Coronary artery (tissue), 2 donors: Measurements from ENCODE around the gene NPEPL1.

Source experiments
- DNase-seq: peaks from one replicate; pipeline ENCODE4 v3.0.0-alpha.2; 2017; ENCODE audit warnings: low spot score
- H3K27ac ChIP-seq, 2 donors: fragments of 200-600 bp; sonication (generic); one replicate each; pipeline ENCODE4 v1.5.1; 2016 to 2019
- H3K4me3 ChIP-seq: fragments of 200-600 bp; sonication (generic); 2 replicates; pipeline ENCODE4 v1.5.1; 2016; ENCODE audit warnings: mild to moderate bottlenecking, moderate library complexity
- TF ChIP-seq, protein P1 (sequence below): fragments of 200-600 bp; sonication (generic); IDR thresholded peaks from one replicate; pipeline ENCODE4 v1.5.1; 2019; ENCODE audit warnings: antibody characterized with exemption

Gene NPEPL1

DNA sequence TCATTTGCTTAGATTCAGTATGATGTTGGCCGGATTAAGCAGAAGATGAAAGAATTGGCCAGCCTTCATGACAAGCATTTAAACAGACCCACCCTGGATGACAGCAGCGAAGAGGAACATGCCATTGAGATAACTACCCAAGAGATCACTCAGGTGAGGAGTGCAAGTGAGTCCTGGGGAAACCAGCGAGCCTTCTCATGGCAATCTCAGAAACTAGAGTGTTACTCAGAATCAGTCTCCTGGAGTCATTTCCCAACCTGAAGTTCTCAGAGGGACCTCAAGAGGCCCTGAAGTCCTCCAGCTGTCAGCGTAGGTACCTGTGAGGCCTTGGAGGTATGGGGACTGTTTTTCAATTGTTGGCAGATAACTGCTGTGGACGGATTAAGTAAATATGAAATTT is 24.6 kb upstream of the NPEPL1 start:
- TF ChIP-seq, protein P1, sequence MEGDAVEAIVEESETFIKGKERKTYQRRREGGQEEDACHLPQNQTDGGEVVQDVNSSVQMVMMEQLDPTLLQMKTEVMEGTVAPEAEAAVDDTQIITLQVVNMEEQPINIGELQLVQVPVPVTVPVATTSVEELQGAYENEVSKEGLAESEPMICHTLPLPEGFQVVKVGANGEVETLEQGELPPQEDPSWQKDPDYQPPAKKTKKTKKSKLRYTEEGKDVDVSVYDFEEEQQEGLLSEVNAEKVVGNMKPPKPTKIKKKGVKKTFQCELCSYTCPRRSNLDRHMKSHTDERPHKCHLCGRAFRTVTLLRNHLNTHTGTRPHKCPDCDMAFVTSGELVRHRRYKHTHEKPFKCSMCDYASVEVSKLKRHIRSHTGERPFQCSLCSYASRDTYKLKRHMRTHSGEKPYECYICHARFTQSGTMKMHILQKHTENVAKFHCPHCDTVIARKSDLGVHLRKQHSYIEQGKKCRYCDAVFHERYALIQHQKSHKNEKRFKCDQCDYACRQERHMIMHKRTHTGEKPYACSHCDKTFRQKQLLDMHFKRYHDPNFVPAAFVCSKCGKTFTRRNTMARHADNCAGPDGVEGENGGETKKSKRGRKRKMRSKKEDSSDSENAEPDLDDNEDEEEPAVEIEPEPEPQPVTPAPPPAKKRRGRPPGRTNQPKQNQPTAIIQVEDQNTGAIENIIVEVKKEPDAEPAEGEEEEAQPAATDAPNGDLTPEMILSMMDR = no peak
- Histone ChIP-seq H3K27ac (no peak overlapping the region), H3K4me3 (no peak overlapping the region)
- no peak for DNase-seq

DNA sequence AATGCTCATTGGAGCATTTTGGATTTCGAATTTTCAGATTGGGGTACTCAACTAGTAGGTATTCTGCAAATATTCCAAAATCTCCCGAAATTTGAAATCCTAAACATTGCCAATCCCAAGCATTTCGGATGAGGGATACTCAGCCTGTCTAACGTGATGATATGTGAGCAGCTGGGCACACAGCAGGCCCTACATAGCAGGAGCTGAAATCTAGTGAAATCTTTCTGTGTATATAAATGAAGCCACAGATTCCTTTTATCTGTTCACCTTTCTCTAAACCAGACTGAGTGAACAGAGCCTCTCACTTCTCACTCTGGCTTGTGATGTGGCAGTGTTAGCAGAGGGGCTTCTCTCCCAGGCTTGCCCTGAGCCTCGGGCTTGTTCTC is 23.7 kb upstream of the NPEPL1 start:
- no peak overlapping the region for H3K4me3 ChIP-seq
- TF ChIP-seq, protein P1 = no peak
- H3K27ac ChIP-seq = no peak overlapping the region
- DNase-seq = no peak

DNA sequence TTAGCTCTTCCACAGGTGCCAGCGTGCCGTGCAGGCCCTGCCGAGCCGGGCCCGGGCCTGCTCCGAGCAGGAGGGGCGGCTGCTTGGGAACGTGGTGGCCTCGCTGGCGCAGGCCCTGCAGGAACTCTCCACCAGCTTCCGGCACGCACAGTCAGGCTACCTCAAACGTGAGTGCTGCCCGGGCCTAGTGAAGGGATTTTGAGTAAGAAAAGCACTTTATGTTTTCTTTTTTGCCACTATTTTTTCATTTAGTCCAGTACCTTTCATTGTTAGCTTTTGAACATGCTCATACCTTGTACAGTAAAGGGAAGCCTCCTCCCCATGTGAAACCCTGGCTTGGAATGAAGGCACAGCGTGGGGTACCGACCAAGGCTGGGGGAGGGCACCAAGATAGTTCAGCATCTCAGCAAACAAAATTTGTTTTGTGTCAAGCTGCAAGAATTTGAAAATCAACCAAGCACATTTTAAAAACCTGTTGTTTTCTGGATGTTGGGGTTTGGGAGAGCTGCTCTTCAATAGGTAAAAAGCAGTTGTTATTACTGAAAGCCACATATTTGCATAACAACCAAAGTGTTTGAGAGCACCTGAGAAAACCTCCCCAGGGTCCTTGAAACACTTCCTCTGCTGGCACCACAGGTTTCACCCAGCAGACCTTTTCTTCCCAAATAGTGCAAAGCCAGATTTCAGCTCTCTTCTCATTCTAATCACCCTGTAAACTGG is 23.2 kb upstream of the NPEPL1 start:
- no peak for DNase-seq
- H3K27ac ChIP-seq = no peak overlapping the region
- TF ChIP-seq, protein P1 = no peak
- no peak overlapping the region for H3K4me3 ChIP-seq

DNA sequence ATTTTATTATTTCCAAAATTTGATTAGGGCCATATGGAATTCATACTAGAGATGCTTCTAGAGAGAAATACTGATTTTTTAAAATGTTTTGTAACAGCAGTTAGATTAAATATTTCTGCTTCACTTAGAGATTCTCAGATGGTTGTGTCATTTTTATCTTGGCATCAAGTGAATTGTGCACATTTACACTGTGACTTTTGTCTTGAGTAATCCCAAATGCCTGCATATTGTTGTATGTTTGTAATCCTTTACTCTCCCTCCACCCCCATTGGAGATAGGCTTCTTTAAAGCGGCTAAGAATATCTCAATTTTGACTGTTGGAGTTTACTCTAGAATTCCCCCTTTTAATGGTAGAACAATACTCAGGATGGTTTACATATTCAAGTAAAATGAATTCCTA is 22.5 kb upstream of the NPEPL1 start:
- TF ChIP-seq, protein P1 = no peak
- DNase-seq = no peak
- Histone ChIP-seq H3K4me3 (no peak overlapping the region), H3K27ac (no peak overlapping the region)

DNA sequence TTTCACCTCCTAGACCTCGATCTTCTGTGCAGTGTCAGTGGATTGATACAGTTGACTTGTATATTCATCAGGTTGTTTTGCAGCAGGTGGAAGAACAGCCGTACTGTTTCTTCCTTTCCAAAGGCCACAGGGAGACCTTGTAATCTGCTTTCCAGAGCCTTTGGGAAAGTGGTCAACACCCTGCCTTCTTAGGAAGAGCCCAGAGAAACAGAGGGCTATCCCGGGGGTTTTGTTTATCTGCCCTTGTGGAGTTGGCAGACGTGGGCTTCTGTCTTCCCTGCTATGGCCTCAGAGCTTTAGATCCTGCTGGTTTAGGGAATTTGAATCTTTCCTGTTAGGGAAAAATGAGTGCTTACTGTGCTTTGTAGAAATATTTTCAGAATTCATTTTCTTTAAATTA is 21.9 kb upstream of the NPEPL1 start:
- TF ChIP-seq, protein P1 = no peak
- H3K27ac ChIP-seq = no peak overlapping the region
- no peak overlapping the region for H3K4me3 ChIP-seq
- no peak for DNase-seq

DNA sequence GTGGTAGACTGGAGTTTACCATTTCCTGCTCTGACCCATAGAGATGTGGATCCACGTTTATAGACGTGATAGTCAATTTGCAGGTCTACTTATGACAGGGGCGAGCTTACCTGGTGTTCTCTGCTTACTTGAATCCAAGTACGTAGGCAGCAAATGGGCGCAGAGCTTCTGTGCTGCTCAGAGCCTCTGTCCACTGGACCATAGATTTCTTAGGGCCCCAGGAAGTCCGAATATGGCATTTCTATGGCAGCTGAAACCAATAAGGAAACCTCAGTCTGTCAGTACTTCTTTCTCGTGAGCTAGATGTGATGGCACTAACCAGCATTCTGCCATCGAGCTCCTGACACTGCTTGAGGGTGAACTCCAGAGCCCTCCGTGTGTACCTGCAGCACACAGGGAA is 19.5 kb upstream of the NPEPL1 start:
- TF ChIP-seq, protein P1 = no peak
- no peak for DNase-seq
- no peak overlapping the region for H3K27ac ChIP-seq
- no peak overlapping the region for H3K4me3 ChIP-seq

- no peak for DNase-seq
- H3K4me3 ChIP-seq = no peak overlapping the region
- TF ChIP-seq, protein P1 = no peak
- H3K27ac ChIP-seq = no peak overlapping the region
Observed at GRCh38 chr20:58675146-58675584, 17.4 kb upstream of the NPEPL1 start.
